ENCODE data around the gene CPM. TPM values are rescaled to one million over a fixed set of nuclear protein-coding genes. Genes with fewer than 3 reads are reported as not detected.
A peak's percentile ranks its signal among the peaks of the same experiment; 100 is the strongest.
"Not testable (repeated sequence)": the region's sequence is repeated elsewhere in the genome, so short reads cannot be mapped to it uniquely, and the experiment has no call there.

CPM gene
- total and polyA plus RNA-seq, 2 donors: 14.3 to 24.6 TPM

DNA sequence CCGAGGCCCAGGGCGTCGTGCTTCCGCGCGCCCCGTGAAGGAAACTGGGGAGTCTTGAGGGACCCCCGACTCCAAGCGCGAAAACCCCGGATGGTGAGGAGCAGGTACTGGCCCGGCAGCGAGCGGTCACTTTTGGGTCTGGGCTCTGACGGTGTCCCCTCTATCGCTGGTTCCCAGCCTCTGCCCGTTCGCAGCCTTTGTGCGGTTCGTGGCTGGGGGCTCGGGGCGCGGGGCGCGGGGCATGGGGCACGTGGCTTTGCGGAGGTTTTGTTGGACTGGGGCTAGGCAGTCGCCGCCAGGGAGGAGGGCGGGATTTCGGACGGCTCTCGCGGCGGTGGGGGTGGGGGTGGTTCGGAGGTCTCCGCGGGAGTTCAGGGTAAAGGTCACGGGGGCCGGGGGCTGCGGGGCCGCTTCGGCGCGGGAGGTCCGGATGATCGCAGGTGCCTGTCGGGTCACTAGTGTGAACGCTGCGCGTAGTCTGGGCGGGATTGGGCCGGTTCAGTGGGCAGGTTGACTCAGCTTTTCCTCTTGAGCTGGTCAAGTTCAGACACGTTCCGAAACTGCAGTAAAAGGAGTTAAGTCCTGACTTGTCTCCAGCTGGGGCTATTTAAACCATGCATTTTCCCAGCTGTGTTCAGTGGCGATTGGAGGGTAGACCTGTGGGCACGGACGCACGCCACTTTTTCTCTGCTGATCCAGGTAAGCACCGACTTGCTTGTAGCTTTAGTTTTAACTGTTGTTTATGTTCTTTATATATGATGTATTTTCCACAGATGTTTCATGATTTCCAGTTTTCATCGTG is 124.4 kb downstream of the CPM start:
- Histone ChIP-seq H3K36me3 (ENCODE audit: insufficient read depth) (no peaks in the 10 kb centered on the region), H3K4me1 (ENCODE audit: insufficient read depth) (peaks cover 3% of the 10 kb centered on the region), H3K4me3 (ENCODE audit: low read depth, low read length) (peak overlapping the region; percentile 97), H3K27ac (ENCODE audit: low read depth) (peak overlapping the region; percentile 99)
- DNase-seq (ENCODE audit: extremely low spot score): peak; percentile 92
- WGBS: under 1% methylated on average over 61 of the region's 61 CpGs

DNA sequence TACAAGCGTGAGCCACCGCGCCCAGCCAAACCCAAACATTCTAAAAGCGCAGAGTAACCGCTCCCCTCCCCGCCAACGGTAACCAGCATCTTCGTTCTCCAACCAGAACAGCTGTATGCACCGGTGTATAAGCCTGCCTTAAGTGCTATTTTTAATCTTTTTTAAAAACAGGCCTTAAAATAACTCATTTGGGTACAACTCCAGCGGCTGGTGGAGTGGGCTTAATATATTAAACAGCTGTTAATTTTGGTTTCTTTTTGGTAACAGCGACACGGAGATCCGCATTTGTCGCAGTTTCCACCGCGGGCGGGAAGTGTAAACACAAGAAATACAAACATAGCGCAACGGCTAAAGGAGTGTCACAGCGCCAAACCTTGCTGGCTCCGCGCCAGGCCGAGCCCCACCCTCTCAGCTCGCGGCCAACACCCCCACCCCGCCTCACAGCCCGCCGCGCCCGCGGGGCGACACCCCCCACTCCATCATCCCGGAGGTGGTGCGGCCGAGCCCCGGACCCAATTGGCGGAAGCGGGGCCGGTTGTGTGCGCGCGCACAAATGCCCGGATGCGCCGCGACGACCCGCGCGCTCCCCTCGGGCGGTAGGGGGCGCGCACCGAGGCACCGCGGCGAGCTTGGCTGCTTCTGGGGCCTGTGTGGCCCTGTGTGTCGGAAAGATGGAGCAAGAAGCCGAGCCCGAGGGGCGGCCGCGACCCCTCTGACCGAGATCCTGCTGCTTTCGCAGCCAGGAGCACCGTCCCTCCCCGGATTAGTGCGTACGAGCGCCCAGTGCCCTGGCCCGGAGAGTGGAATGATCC is 125.2 kb downstream of the CPM start, which contains the start of gene MDM2:
MDM2 (plus strand) TSS at position 602 of the 812 bp plus-strand sequence. CDS start 301 bp downstream, outside the sequence.
- H3K36me3 ChIP-seq (ENCODE audit: insufficient read depth): no peaks in the 10 kb centered on the region
- DNase-seq (ENCODE audit: extremely low spot score): peak; percentile 77
- H3K27ac ChIP-seq (ENCODE audit: low read depth): peak within 1 kb of the TSS; percentile 99
- under 1% methylated on average over 72 of the region's 72 CpGs for WGBS
- peak within 1 kb of the TSS; percentile 97 for H3K4me3 ChIP-seq (ENCODE audit: low read depth, low read length)
- peaks cover 3% of the 10 kb centered on the region for H3K4me1 ChIP-seq (ENCODE audit: insufficient read depth)

- DNase-seq (ENCODE audit: extremely low spot score): not testable (repeated sequence)
Observed at GRCh38 chr12:68807274-68807575, 125.7 kb downstream of the CPM start.

DNA sequence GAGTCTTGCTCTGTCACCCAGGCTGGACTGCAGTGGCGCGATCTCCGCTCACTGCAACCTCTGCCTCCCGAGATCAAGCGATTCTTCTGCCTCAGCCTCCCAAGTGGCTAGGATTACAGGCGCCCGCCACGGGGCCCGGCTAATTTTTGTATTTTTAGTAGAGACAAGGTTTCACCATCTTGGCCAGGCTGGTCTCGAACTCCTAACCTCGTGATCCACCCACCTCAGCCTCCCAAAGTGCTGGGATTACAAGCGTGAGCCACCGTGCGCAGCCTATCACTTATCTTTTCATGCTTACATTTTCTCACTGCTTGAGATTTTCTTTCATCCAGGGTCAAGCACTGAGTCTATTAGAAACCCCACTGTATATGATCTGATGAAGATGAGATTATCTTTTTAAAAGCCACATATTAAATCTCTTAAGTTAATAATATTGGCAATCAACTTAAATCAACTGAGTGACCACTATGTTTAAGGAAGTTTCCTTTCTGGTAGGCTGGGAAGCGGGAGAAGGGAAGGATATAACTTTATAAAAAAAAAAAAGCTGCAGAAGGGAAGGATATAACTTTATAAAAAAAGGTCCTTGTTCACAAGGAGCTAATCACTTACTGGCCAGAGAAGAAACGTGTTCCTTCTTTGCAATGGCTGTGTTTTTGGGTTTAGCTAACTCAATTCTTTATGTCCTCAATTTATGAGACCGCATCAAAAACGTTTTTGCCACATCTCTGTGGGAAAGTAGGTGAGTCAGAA is 126.3 kb downstream of the CPM start:
- no peaks in the 10 kb centered on the region for H3K36me3 ChIP-seq (ENCODE audit: insufficient read depth)
- no peak overlapping the region for H3K27ac ChIP-seq (ENCODE audit: low read depth)
- no peak overlapping the region for H3K4me3 ChIP-seq (ENCODE audit: low read depth, low read length)
- peaks cover 1% of the 10 kb centered on the region for H3K4me1 ChIP-seq (ENCODE audit: insufficient read depth)
- WGBS: 84% methylated on average over 18 of the region's 18 CpGs
- DNase-seq (ENCODE audit: extremely low spot score): no peak

More at GRCh38 chr12:68807274-68807575, 125.7 kb downstream of the CPM start:
- H3K36me3 ChIP-seq (ENCODE audit: insufficient read depth); H3K4me1 ChIP-seq (ENCODE audit: insufficient read depth): not testable (repeated sequence)
- peak overlapping the region; percentile 99 for H3K27ac ChIP-seq (ENCODE audit: low read depth)
- H3K4me3 ChIP-seq (ENCODE audit: low read depth, low read length): peak overlapping the region; percentile 97
- 17% methylated on average over 10 of the region's 10 CpGs for WGBS

DNA sequence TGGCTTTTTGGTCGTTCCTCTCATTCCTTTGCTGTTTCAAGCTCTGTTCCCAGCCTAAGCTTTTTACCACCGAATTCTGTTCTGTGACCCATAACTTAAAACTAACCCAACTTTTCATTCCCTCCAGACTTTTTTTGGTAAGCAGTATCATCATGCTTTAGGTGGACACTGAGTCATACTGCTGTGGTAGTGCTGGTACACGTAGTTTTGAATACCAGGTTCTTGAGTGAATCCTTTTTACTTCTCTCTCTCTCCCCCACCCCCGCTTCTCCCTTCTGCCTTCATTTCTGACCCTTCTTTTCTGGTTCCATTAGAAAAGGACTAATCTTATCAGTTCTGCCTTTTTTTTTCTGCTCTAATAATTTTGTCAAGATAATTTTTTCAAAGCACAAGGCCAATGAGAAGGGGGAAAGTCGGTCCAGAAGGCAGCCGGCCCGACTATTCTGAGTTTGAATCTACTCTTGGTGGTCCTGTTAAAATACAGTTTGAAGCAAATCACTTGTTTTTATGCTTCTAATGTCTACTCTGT is 127.3 kb downstream of the CPM start:
- DNase-seq (ENCODE audit: extremely low spot score): no peak
- WGBS: 89% methylated on average over 7 of the region's 7 CpGs
- Histone ChIP-seq H3K4me3 (ENCODE audit: low read depth, low read length) (no peak overlapping the region), H3K36me3 (ENCODE audit: insufficient read depth) (no peaks in the 10 kb centered on the region), H3K27ac (ENCODE audit: low read depth) (no peak overlapping the region), H3K4me1 (ENCODE audit: insufficient read depth) (peaks cover 1% of the 10 kb centered on the region)

DNA sequence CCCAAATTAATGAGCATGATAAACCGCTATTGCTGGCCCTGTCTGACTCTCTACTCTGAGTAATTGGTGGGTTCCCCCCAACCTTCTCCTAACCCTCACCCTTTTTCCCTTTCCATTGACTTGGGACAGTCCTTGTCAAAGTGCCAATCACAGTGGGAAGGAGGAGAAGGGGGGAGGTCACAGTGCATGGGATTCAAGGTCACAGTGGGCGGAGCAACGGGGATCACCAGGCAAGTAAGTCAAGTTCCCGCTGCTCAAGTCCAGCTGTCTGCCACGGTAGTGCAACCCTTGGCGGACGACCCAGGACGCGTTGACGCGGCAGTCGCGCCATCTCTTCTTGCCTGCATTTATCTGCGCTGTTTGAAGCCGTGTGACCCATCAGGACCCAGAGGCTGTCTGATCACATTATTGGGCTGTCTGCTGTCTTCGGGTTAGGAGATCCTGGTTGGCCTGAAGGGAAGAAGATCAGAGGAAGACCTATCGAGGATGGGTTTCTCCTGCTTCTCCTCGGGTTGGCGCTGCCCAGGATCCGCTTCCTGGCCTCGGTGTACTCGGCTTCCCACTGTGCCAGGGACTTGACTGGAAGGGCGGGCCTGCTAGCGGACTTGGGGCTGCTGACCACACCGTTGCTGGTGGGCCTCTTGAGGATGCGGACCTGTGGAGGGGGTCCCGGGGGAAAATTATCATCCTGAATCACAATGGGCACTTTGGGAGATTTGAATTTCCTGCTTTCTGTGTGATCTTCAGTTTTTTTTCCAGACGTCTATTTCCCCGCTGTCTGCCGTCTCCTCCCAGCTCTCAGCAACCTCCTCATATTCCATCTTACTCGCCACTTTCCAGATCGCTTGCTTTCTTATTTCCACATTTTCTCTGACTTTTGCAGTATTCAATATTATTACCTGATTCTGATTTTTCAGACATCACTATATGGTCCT is 128.0 kb downstream of the CPM start:
- Histone ChIP-seq H3K4me1 (ENCODE audit: insufficient read depth) (peaks cover 1% of the 10 kb centered on the region), H3K4me3 (ENCODE audit: low read depth, low read length) (no peak overlapping the region), H3K27ac (ENCODE audit: low read depth) (no peak overlapping the region), H3K36me3 (ENCODE audit: insufficient read depth) (no peaks in the 10 kb centered on the region)
- WGBS: 87% methylated on average over 32 of the region's 32 CpGs
- no peak for DNase-seq (ENCODE audit: extremely low spot score)

- Histone ChIP-seq H3K27ac (ENCODE audit: low read depth) (no peak overlapping the region), H3K4me3 (ENCODE audit: low read depth, low read length) (no peak overlapping the region), H3K4me1 (ENCODE audit: insufficient read depth) (peaks cover 1% of the 10 kb centered on the region), H3K36me3 (ENCODE audit: insufficient read depth) (no peaks in the 10 kb centered on the region)
- no peak for DNase-seq (ENCODE audit: extremely low spot score)
- 87% methylated on average over 5 of the region's 5 CpGs for WGBS
Observed at GRCh38 chr12:68803948-68804656, 128.9 kb downstream of the CPM start.

- not testable (repeated sequence) for H3K4me3 ChIP-seq (ENCODE audit: low read depth, low read length); H3K36me3 ChIP-seq (ENCODE audit: insufficient read depth); DNase-seq (ENCODE audit: extremely low spot score); H3K27ac ChIP-seq (ENCODE audit: low read depth); H3K4me1 ChIP-seq (ENCODE audit: insufficient read depth)
- WGBS: 74% methylated on average over 19 of the region's 19 CpGs
Observed at GRCh38 chr12:68802911-68803651, 129.9 kb downstream of the CPM start.

GRCh38 chr12:68802372-68802745 is 130.6 kb downstream of the CPM start:
- not testable (repeated sequence) for H3K4me3 ChIP-seq (ENCODE audit: low read depth, low read length); H3K27ac ChIP-seq (ENCODE audit: low read depth); H3K4me1 ChIP-seq (ENCODE audit: insufficient read depth); H3K36me3 ChIP-seq (ENCODE audit: insufficient read depth); DNase-seq (ENCODE audit: extremely low spot score)
- 87% methylated on average over 2 of the region's 2 CpGs for WGBS

All from urinary bladder (tissue), 4 donors.